ENCODE measurements around the gene PLA2G4A.

PLA2G4A gene

DNA sequence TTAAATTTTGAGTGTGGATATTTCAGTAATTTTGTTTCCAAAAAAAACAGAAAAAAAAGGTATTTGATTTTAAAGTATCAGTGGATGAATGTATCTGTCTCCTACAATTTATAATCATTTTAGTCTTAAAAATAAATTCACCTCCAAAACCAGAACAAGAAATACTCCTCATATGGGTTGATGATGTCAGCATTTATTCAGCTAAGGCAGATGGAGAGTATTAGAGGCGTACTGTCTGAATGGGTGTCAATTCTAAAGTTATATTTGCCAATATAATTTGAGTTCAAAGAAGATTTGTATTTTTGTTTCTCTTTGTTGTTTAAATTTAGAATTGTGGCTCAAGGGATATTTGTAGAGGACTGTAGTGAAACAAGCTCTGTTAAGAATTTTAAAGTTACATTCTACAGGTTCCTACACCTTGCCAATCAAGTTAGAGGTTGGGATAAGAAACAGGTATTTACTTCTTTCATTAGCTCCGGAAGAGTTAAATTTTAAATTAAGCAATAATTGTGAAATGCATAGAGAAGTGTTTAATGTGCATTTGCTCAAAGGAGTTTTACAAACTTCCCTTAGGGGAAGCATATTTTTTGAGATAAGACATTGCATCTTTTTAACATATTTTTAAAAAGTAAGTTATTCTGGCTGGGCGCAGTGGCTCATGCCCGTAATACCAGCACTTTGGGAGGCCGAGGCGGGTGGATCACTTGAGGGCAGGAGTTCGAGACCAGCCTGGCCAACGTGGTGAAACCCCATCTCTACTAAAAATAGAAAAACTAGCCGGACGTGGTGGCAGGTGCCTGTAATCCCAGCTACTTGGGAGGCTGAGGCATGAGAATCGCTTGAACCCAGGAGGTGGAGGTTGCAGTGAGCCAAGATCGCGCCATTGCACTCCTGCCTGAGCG lies 1.2 kb downstream of the PLA2G4A start:
- no peak for DNase-seq (ENCODE audit: low read depth)
- no peak overlapping the region for H3K4me3 ChIP-seq (ENCODE audit: low read depth, low read length)
- TF ChIP-seq, protein P1, sequence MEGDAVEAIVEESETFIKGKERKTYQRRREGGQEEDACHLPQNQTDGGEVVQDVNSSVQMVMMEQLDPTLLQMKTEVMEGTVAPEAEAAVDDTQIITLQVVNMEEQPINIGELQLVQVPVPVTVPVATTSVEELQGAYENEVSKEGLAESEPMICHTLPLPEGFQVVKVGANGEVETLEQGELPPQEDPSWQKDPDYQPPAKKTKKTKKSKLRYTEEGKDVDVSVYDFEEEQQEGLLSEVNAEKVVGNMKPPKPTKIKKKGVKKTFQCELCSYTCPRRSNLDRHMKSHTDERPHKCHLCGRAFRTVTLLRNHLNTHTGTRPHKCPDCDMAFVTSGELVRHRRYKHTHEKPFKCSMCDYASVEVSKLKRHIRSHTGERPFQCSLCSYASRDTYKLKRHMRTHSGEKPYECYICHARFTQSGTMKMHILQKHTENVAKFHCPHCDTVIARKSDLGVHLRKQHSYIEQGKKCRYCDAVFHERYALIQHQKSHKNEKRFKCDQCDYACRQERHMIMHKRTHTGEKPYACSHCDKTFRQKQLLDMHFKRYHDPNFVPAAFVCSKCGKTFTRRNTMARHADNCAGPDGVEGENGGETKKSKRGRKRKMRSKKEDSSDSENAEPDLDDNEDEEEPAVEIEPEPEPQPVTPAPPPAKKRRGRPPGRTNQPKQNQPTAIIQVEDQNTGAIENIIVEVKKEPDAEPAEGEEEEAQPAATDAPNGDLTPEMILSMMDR (IDR thresholded peaks at IDR 0.05; ENCODE audit: control insufficient read depth, extremely low read depth, insufficient read depth): no peak

DNA sequence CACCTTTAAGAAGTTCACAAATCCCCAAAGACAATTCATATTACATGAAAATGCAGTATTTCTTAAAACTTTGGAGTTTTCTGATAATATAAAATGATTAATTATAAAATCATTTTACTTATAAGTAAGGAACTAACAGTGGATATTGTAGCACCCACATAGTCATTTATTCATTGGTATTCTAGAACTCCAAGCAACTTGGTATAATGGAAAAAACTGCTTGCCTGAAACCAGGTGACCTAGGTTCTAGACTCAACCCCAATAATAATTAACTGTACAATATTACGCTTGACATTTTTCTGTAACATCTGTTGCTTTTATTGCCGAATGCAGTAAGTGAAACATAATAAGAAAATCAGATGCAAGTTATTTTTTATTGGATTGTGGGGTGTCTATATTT lies 2.4 kb downstream of the PLA2G4A start:
- H3K4me3 ChIP-seq (ENCODE audit: low read depth, low read length): no peak overlapping the region
- no peak for DNase-seq (ENCODE audit: low read depth)
- TF ChIP-seq, protein P1 (IDR thresholded peaks at IDR 0.05; ENCODE audit: control insufficient read depth, extremely low read depth, insufficient read depth): no peak

DNA sequence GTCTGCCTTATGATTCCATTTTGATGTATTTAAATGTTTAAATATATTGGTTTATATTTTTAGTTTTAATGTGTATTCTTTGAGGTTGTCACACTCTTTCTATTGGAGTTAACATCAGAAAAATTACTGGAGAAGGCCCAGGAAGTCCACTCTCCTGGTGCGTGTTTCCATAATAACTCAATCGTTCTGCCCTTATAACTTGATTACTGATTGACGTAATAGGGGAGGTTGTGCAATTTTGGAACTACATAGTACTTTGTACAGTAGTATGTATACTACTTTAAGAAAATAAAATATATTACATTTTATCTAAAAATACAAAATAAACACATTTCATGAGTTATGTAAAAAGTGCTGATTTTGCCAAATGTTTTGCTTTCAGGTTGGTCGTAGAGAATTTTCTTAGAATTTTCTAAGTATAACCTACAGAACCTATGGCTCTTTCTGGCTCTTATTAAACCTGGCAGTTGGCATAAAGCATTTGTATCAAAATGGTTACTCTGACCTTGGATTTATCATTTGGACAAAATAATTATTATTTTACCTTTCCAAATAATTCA lies 5.7 kb downstream of the PLA2G4A start:
- H3K4me3 ChIP-seq (ENCODE audit: low read depth, low read length): no peak overlapping the region
- TF ChIP-seq, protein P1 (IDR thresholded peaks at IDR 0.05; ENCODE audit: control insufficient read depth, extremely low read depth, insufficient read depth): no peak
- no peak for DNase-seq (ENCODE audit: low read depth)

DNA sequence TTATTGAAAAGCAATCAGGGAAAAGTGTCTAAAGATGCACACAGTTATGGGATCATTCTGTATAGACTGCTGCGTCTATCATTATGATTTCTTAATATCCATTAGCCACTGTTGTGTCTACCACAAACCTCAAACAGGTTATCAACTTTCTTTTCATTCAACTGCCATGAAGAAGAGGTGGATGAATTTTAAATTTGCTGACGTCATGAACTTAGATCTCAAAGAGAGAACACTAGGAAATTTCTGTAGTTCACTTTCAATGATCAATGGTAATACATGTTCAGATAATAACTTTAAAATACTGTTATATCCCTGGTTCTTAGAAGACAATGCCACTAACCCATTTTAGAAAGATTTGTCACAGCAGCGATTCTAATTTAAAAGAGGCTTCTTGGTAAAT lies 6.7 kb downstream of the PLA2G4A start:
- H3K4me3 ChIP-seq (ENCODE audit: low read depth, low read length): no peak overlapping the region
- no peak for DNase-seq (ENCODE audit: low read depth)
- TF ChIP-seq, protein P1 (IDR thresholded peaks at IDR 0.05; ENCODE audit: control insufficient read depth, extremely low read depth, insufficient read depth): no peak

DNA sequence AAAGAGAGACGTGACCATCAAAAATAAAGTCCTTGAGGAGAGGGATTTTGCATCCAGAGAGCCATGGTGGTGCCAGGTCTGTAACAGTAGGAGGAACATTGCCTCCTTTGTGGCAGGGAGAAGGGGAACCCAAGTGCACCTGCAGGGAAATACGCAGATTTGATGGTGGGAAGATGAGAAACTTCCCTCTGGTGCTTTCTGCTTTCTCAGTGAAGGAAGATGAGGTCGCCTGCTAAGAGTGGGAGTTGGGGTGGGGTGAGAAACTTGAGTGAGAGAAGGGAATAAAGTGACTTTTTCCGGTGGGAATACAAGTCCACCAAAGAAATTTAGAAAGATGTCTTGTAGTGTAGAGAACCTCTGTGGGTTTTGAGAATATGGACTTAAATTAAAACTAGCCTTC lies 9.1 kb downstream of the PLA2G4A start:
- TF ChIP-seq, protein P1 (IDR thresholded peaks at IDR 0.05; ENCODE audit: control insufficient read depth, extremely low read depth, insufficient read depth): no peak
- DNase-seq (ENCODE audit: low read depth): no peak
- no peak overlapping the region for H3K4me3 ChIP-seq (ENCODE audit: low read depth, low read length)

DNA sequence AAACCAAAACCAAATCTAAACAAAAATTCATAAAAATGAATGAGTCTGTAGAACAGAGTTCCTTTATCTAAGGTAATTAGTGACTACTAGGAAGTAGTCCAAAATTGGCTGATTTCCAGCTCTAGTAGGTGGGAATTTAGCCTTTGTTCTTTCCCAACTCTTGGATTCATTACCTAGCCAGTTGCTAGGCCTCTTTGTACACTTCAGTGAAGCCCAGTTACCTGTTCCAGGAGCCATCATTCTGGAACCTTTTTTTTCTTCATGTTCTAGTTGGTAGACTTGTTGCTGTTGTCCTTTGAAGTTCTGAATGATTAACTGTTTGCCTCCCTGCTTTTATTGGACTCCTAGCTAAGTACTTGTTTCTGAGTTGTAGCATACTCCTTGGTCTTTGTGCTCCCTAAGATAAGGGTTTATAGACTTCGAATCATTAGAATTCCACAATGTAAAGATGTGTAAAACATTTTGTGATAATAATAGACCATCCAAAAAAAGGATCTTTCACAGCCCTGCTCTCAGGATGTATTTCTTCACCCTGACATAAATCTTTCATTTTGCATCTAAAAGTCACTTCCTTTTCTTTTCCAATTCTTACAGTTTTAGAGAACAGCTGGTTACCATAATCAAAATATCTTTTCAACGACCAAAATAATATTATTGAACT lies 9.8 kb downstream of the PLA2G4A start:
- TF ChIP-seq, protein P1 (IDR thresholded peaks at IDR 0.05; ENCODE audit: control insufficient read depth, extremely low read depth, insufficient read depth): no peak
- no peak for DNase-seq (ENCODE audit: low read depth)
- H3K4me3 ChIP-seq (ENCODE audit: low read depth, low read length): no peak overlapping the region

All from LNCaP clone FGC (cell line).